ENCODE data around the gene RSPH6A. TPM values are rescaled to one million over a fixed set of nuclear protein-coding genes. Genes with fewer than 3 reads are reported as not detected.

Gene RSPH6A
- total RNA-seq, 2 experiments from 2014 or later, result 0.17 to 0.25 TPM

DNA sequence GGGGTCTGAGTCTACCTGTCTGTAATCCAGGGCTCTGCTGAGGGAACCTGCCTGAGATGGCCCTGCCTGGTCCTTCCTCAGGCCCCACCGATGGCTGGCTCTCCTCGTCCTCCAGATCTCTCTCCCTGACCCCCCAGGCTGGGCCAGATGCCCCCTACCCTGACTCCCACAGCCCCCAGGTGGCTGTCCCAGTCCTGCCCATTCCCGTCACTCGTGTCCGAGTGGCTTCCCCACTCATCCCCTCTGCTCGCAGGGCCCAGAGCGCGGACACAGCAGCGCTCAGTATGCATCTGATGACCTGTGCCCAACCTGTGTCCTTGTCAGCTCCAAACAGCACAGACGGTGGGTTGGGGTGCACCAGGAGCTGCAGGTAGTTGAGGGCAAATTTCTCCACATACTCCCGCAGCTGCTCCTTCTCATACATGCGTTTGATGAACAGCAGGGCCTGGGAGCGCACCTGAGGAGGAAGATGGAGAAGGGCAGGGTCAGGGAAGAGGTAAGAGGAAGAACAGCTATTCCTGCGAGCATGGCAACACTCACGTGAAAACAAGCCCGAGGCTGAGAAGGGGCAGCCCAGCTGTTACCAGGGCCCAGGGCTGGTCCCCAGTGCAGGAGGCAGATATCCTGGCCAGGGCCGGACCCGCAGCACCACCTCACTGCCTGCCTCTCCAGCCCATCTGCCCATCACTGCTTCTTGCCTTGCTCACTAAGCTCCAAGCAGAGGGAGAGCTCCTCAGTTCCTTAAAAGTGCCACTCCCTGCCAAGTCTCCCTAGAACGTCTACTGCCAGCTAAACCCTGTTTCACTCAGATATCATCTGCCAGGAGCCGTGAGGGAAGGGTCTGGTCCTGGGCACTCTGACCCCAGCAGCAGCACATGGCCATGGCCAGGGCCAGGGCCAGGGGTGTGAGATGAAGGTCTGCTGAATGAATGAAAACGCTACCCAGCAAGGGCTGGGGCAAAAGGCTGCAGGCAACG, 11.1 kb upstream of the RSPH6A start:
- intact Hi-C loops (cut with DNase I, micrococcal nuclease), result no loop called here
- Histone ChIP-seq H3K4me1 (ENCODE audit: insufficient read depth, low read length) (no peaks in the 10 kb centered on the region), H3K27me3 (ENCODE audit: control insufficient read depth in 1 of 2, insufficient read depth in 2 of 2, low read length in 2 of 2) (no peaks in the 10 kb centered on the region), H3K27ac (ENCODE audit: low read depth in 1 of 2, low read length in 2 of 2) (no peak overlapping the region), H3K36me3 (ENCODE audit: insufficient read depth, low read length) (peaks cover 77% of the 10 kb centered on the region), H3K4me3 (ENCODE audit: low read length) (no peak overlapping the region), H3K9me3 (ENCODE audit: control insufficient read depth in 1 of 2, insufficient read depth in 1 of 2, low read length in 2 of 2) (no peaks in the 10 kb centered on the region)
- Mint-ChIP-seq H3K4me3 (no peak overlapping the region), H3K27me3 (no peaks in the 10 kb centered on the region), H3K36me3 (ENCODE audit: low read depth) (peaks cover 64% of the 10 kb centered on the region), H3K27ac (no peak overlapping the region), H3K4me1 (ENCODE audit: low read depth) (no peaks in the 10 kb centered on the region), H3K9me3 (no peaks in the 10 kb centered on the region)
- DNase-seq, result no peak
- ATAC-seq (ENCODE audit: poor library complexity), result no peak
- ChIA-PET CTCF (interaction anchor here (0.9 kb wide), 1 partner anchor 9 kb away, joined by 6 read pairs; no protein-coding TSS in a partner anchor), POLR2A (no interaction called here)
- TF ChIP-seq, protein P1, sequence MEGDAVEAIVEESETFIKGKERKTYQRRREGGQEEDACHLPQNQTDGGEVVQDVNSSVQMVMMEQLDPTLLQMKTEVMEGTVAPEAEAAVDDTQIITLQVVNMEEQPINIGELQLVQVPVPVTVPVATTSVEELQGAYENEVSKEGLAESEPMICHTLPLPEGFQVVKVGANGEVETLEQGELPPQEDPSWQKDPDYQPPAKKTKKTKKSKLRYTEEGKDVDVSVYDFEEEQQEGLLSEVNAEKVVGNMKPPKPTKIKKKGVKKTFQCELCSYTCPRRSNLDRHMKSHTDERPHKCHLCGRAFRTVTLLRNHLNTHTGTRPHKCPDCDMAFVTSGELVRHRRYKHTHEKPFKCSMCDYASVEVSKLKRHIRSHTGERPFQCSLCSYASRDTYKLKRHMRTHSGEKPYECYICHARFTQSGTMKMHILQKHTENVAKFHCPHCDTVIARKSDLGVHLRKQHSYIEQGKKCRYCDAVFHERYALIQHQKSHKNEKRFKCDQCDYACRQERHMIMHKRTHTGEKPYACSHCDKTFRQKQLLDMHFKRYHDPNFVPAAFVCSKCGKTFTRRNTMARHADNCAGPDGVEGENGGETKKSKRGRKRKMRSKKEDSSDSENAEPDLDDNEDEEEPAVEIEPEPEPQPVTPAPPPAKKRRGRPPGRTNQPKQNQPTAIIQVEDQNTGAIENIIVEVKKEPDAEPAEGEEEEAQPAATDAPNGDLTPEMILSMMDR (IDR thresholded peaks at IDR 0.05), result no peak

DNA sequence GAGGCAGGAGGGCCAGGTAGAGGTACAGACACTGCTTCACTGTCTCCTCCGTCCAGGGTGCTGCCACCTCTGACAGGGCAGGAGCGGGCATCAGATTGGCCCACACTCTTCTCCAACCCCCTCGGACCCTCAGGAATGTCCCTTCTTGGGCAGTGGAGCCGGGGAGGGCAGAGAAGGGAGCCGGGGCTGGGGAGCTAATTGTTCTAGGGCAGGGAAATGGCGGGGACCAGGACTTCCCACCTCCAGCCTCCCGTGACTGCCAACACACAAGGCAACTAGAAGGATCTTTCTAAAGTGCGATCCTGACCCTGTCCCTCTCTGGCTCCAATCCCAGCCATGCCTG, 10.1 kb upstream of the RSPH6A start:
- ChIA-PET POLR2A (no interaction called here), CTCF (no interaction called here)
- no peak overlapping the region for H3K27ac ChIP-seq (ENCODE audit: low read depth in 1 of 2, low read length in 2 of 2)
- H3K4me3 Mint-ChIP-seq, result no peak overlapping the region
- no peaks in the 10 kb centered on the region for H3K27me3 Mint-ChIP-seq
- ATAC-seq (ENCODE audit: poor library complexity) (no peak), DNase-seq (no peak)
- no peak overlapping the region for H3K27ac Mint-ChIP-seq
- H3K4me1 Mint-ChIP-seq (ENCODE audit: low read depth), result no peaks in the 10 kb centered on the region
- H3K9me3 Mint-ChIP-seq, result no peaks in the 10 kb centered on the region
- H3K4me1 ChIP-seq (ENCODE audit: insufficient read depth, low read length), result no peaks in the 10 kb centered on the region
- H3K9me3 ChIP-seq (ENCODE audit: control insufficient read depth in 1 of 2, insufficient read depth in 1 of 2, low read length in 2 of 2), result no peaks in the 10 kb centered on the region
- TF ChIP-seq, protein P1 (IDR thresholded peaks at IDR 0.05), result no peak
- intact Hi-C loops (cut with DNase I, micrococcal nuclease), result no loop called here
- H3K4me3 ChIP-seq (ENCODE audit: low read length), result no peak overlapping the region
- peaks cover 79% of the 10 kb centered on the region for H3K36me3 ChIP-seq (ENCODE audit: insufficient read depth, low read length)
- H3K27me3 ChIP-seq (ENCODE audit: control insufficient read depth in 1 of 2, insufficient read depth in 2 of 2, low read length in 2 of 2), result no peaks in the 10 kb centered on the region
- H3K36me3 Mint-ChIP-seq (ENCODE audit: low read depth), result peaks cover 60% of the 10 kb centered on the region

DNA sequence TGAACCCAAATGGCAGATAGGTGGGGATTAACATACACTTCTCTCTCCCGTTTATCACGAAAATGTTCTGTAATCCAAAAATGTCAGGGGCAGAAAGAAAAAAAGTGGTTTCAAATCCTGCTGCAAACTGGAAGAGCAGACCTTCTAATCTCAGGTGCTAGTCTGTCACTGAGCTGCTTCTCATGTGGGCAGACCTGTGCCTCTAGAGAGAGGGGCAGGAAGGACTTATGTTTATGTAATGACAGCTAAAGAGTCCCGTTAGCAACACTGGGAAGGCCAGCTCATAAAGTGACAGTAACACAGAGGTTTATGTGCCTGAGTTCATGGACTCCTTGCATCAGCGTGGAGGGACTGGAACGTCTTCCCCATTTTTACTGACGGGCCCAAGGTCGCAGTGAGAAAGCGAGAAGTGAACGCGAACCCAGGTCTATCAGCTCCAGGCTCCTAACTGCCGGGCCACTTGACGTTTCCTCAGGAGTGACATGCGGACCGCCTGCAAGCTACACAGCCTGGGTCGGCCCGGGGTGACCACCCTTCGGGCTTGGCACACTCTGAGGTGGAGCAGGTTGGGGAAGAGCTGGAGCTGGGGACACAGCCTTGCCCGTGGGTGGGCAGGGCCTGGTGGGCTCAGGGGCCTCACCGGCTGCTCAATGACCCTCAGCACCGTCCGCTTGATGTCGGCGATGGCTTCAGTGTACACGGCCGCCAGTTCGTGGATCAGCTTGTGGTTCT, 9.6 kb upstream of the RSPH6A start:
- ChIA-PET CTCF (interaction anchor here (0.6 kb wide), 1 partner anchor 43 kb away, joined by 3 read pairs; no protein-coding TSS in a partner anchor), POLR2A (interaction anchor here (1.3 kb wide), 1 partner anchor 39 kb away, joined by 5 read pairs; no protein-coding TSS in a partner anchor)
- H3K4me3 ChIP-seq (ENCODE audit: low read length), result no peak overlapping the region
- H3K4me1 Mint-ChIP-seq (ENCODE audit: low read depth), result no peaks in the 10 kb centered on the region
- DNase-seq (no peak), ATAC-seq (ENCODE audit: poor library complexity) (no peak)
- H3K4me1 ChIP-seq (ENCODE audit: insufficient read depth, low read length), result no peaks in the 10 kb centered on the region
- no peak overlapping the region for H3K27ac ChIP-seq (ENCODE audit: low read depth in 1 of 2, low read length in 2 of 2)
- H3K27me3 ChIP-seq (ENCODE audit: control insufficient read depth in 1 of 2, insufficient read depth in 2 of 2, low read length in 2 of 2), result no peaks in the 10 kb centered on the region
- TF ChIP-seq, protein P1 (IDR thresholded peaks at IDR 0.05), result no peak
- H3K9me3 Mint-ChIP-seq, result no peaks in the 10 kb centered on the region
- no peak overlapping the region for H3K27ac Mint-ChIP-seq
- H3K36me3 ChIP-seq (ENCODE audit: insufficient read depth, low read length), result peaks cover 74% of the 10 kb centered on the region
- H3K36me3 Mint-ChIP-seq (ENCODE audit: low read depth), result peaks cover 57% of the 10 kb centered on the region
- no peaks in the 10 kb centered on the region for H3K9me3 ChIP-seq (ENCODE audit: control insufficient read depth in 1 of 2, insufficient read depth in 1 of 2, low read length in 2 of 2)
- H3K27me3 Mint-ChIP-seq, result no peaks in the 10 kb centered on the region
- intact Hi-C loops (cut with DNase I, micrococcal nuclease), result no loop called here
- H3K4me3 Mint-ChIP-seq, result no peak overlapping the region

Measured in CD4-positive, alpha-beta T cell (primary cell).